Ascending aorta (tissue), 2 donors: ENCODE measurements around the gene FAM3C. TPM values are rescaled to one million over a fixed set of nuclear protein-coding genes. Genes with fewer than 3 reads are reported as not detected.

Experiments
- DNase-seq, 2 donors: peaks; one replicate each; pipeline ENCODE4 v3.0.0-alpha.2; 2019; ENCODE audit warnings: low spot score in 2 of 2
- H3K27ac ChIP-seq, 2 donors: fragments of 200-600 bp; sonication (generic); one replicate each; pipeline ENCODE4 v1.5.1; 2016 to 2017; ENCODE audit warnings: mild to moderate bottlenecking in 1 of 2
- H3K27me3 ChIP-seq: fragments of 200-600 bp; sonication (generic); one replicate; pipeline ENCODE4 v1.5.1; 2017
- H3K36me3 ChIP-seq, 2 donors: fragments of 200-600 bp; sonication (generic); one replicate each; pipeline ENCODE4 v1.5.1; 2016
- H3K4me1 ChIP-seq, 2 donors: fragments of 200-600 bp; sonication (generic); one replicate each; pipeline ENCODE4 v1.5.1; 2016 to 2017; ENCODE audit warnings: mild to moderate bottlenecking in 1 of 2
- H3K4me3 ChIP-seq, 2 donors: fragments of 200-600 bp; sonication (generic); one replicate each; pipeline ENCODE4 v1.5.1; 2016 to 2017; ENCODE audit warnings: mild to moderate bottlenecking in 1 of 2
- H3K9me3 ChIP-seq, 2 donors: fragments of 200-600 bp; sonication (generic); one replicate each; pipeline ENCODE4 v1.5.1; 2016
- intact Hi-C: fragments of 100-400 bp; cut with DNase I; formaldehyde crosslinking; loops from one replicate; pipeline ENCODE4 v1.15.1; 2023
- total RNA-seq: library from RNA; depleted of rRNA; stranded (reverse); fragments of >200 nt; gene quantifications from one replicate; pipeline ENCODE4 v1.1.0, GENCODE V29; 2016
- TF ChIP-seq, protein P1 (sequence below), 3 experiments: fragments of 200-600 bp in 2 of 3; fragments of 450-650 bp in 1 of 3; sonication (generic) in 2 of 3; IDR thresholded peaks; one replicate each; pipeline ENCODE4 v1.5.1; 2016 to 2019; ENCODE audit warnings: antibody characterized with exemption in 3 of 3, mild to moderate bottlenecking in 1 of 3, moderate library complexity in 1 of 3

FAM3C gene
- total RNA-seq, 1 donor from 2014 or later, result 27.6 TPM

DNA sequence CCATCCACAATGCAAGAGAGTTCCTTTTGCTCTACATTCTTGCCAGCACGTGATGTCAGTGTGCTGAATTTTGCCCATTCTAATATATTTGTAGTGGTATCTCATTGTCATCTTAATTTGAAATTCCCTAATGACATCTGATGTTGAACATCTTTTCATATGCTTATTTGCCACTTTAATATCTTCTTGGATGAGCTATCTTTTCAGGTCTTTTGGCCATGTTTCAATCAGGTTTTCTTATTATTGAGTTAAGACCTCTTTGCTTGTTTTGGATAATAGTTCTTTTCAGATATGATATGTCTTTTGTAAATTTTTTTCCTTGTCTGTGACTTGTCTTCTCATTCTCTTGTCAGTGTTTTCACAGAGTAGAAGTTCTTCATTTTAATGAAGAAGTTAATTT, 20.4 kb upstream of the FAM3C start:
- intact Hi-C loops, result no loop called here
- Histone ChIP-seq H3K4me1 (no peaks in the 10 kb centered on the region), H3K27me3 (no peaks in the 10 kb centered on the region), H3K27ac (no peak overlapping the region), H3K36me3 (no peaks in the 10 kb centered on the region), H3K9me3 (no peaks in the 10 kb centered on the region), H3K4me3 (no peak overlapping the region)
- TF ChIP-seq, protein P1, sequence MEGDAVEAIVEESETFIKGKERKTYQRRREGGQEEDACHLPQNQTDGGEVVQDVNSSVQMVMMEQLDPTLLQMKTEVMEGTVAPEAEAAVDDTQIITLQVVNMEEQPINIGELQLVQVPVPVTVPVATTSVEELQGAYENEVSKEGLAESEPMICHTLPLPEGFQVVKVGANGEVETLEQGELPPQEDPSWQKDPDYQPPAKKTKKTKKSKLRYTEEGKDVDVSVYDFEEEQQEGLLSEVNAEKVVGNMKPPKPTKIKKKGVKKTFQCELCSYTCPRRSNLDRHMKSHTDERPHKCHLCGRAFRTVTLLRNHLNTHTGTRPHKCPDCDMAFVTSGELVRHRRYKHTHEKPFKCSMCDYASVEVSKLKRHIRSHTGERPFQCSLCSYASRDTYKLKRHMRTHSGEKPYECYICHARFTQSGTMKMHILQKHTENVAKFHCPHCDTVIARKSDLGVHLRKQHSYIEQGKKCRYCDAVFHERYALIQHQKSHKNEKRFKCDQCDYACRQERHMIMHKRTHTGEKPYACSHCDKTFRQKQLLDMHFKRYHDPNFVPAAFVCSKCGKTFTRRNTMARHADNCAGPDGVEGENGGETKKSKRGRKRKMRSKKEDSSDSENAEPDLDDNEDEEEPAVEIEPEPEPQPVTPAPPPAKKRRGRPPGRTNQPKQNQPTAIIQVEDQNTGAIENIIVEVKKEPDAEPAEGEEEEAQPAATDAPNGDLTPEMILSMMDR (IDR thresholded peaks at IDR 0.05), result no peak
- no peak for DNase-seq

DNA sequence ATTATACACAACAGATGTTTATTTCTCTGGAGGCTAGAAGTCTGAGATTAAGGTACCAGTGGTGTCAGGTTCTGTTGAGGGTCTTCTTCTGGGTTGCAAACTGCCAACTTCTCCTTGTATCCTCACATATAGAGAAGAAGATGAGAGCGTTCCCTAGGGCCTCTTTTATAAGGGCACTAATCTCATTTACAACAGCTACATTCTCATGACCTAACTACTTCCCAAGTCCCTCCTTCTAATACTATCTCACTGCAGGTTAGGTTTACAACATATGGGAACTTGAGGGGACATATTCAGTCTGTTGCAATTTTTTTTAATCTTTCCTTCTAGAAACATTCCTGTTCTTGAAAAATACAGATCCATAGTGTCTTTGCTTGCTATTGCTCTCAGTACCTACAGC, 18.3 kb upstream of the FAM3C start:
- intact Hi-C loops, result no loop called here
- DNase-seq, result no peak
- Histone ChIP-seq H3K9me3 (no peaks in the 10 kb centered on the region), H3K4me1 (no peaks in the 10 kb centered on the region), H3K27me3 (no peaks in the 10 kb centered on the region), H3K27ac (no peak overlapping the region), H3K36me3 (no peaks in the 10 kb centered on the region), H3K4me3 (no peak overlapping the region)
- TF ChIP-seq, protein P1 (IDR thresholded peaks at IDR 0.05), result no peak

DNA sequence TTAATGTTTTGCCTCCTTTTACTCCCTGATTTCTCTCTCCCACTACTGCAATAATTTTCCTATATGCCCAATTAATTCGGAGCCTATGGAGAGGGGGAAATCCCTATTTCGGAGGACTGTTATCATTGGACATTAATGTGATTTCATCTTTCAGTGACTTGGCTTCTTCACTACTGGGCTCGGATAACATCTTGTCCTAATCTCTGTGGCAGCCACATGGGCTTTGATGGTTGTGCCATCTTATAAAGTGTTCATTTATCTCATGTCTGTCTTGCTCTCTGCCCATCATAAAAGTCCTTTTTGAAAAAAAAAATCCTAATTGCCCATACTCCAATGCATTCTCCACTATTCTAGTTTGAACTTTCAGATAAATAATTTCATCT, 15.5 kb upstream of the FAM3C start:
- Histone ChIP-seq H3K27me3 (no peaks in the 10 kb centered on the region), H3K27ac (no peak overlapping the region), H3K36me3 (no peaks in the 10 kb centered on the region), H3K4me3 (no peak overlapping the region), H3K9me3 (no peaks in the 10 kb centered on the region), H3K4me1 (no peaks in the 10 kb centered on the region)
- TF ChIP-seq, protein P1 (IDR thresholded peaks at IDR 0.05), result no peak
- DNase-seq, result no peak
- intact Hi-C loops, result no loop called here

DNA sequence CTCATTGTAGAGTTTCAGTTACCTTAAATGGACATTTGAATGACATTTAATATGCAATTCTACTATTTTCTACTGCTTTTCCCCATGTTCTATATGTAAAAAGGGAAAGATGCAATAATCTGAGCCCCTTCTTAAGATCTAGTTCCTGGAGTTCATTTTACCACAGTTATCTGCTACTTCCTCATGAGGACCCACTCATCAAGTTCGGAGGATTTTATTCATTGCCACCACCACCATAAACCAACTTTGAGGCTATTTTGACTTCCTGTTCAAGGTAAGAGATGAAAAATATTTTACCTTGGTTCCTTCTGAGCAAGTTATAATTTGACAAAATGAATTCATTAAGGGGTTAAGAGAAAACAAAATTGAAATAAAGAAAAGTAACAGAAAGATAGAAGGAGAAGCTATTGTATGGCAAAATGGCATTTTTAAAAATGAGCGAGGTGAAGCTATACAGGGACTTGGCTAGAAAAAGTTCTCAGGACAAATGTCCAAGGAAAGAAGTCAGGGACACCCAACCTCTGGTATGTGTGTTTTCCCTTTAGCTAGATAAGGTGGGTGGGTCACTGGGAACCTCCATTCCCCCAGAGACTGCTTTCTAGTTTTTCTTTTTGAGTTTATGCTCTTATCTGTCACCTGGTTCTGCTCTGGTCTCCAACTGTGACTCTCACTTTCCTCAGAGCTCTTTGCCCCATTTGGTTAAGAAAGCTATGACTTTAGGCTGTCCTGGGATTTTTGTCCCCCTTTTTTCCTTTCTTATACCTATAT, 14.9 kb upstream of the FAM3C start:
- H3K27ac ChIP-seq, result no peak overlapping the region
- DNase-seq, result no peak
- H3K27me3 ChIP-seq, result no peaks in the 10 kb centered on the region
- no peak overlapping the region for H3K4me3 ChIP-seq
- TF ChIP-seq, protein P1 (IDR thresholded peaks at IDR 0.05), result no peak
- no peaks in the 10 kb centered on the region for H3K4me1 ChIP-seq
- intact Hi-C loops, result no loop called here
- H3K36me3 ChIP-seq, result no peaks in the 10 kb centered on the region
- H3K9me3 ChIP-seq, result no peaks in the 10 kb centered on the region

DNA sequence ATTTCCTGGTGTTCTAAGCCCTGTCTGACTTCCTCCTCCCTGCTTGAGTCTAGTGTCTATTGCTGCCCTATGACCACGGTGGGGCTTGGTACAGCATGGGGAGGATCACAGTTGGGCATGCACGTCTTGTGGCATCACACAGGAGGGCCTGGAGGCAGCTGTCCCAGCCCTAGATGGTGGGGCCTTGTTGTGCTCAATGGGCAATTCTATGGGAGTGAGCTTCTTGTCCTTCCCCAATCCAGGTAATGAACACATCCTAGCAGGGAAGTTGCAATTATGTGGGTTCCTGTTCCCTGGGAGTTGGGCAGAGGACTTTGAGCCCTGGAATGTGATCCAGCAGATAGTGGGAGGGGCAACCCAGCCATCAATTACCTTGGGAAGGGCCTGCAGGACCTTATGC, 10.8 kb upstream of the FAM3C start:
- Histone ChIP-seq H3K27me3 (no peaks in the 10 kb centered on the region), H3K4me1 (no peaks in the 10 kb centered on the region), H3K36me3 (no peaks in the 10 kb centered on the region), H3K27ac (no peak overlapping the region), H3K4me3 (no peak overlapping the region), H3K9me3 (no peaks in the 10 kb centered on the region)
- intact Hi-C loops, result no loop called here
- TF ChIP-seq, protein P1 (IDR thresholded peaks at IDR 0.05), result no peak
- DNase-seq, result no peak

DNA sequence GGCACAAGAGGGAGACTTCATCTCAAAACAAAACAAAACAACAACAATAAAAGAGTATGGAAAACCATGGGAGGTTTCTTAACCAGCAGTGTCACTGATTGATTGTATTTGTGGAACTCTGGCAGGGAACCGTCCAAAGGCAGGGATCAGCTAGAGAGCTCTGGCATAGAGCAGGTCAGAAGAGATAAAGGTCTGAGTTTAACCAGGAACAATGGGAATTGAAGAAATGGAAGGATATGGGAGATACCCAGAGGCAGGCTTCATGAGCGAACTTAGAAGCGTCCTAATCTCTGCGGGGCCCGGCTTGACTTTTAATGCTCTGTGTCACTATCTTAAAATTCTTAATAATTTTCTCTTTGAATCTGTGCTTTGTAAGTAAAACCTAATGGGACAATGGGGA, 10.4 kb upstream of the FAM3C start:
- no peak overlapping the region for H3K4me3 ChIP-seq
- no peak overlapping the region for H3K27ac ChIP-seq
- H3K36me3 ChIP-seq, result no peaks in the 10 kb centered on the region
- TF ChIP-seq, protein P1 (IDR thresholded peaks at IDR 0.05), result no peak
- no peaks in the 10 kb centered on the region for H3K27me3 ChIP-seq
- DNase-seq, result no peak
- no peaks in the 10 kb centered on the region for H3K4me1 ChIP-seq
- H3K9me3 ChIP-seq, result no peaks in the 10 kb centered on the region
- intact Hi-C loops, result no loop called here
